Cardiac muscle cell (in vitro differentiated cells and primary cell): ENCODE measurements around the gene MT1X. TPM values are rescaled to one million over a fixed set of nuclear protein-coding genes. Genes with fewer than 3 reads are reported as not detected.

Experiments
- DNase-seq, 2 donors: peaks; one replicate each; pipeline versions ENCODE4 v3.0.0 to v3.0.0-alpha.2; 2010 to 2017; ENCODE audit warnings: low read depth in 1 of 2, low spot score in 1 of 2
- H3K27ac ChIP-seq: fragments of 200-600 bp; sonication (generic); 2 replicates; pipeline ENCODE4 v1.5.1; 2016
- H3K27me3 ChIP-seq: fragments of 200-600 bp; sonication (generic); 2 replicates; pipeline ENCODE4 v1.6.0; 2016; ENCODE audit warnings: control low read depth
- H3K36me3 ChIP-seq: fragments of 200-600 bp; sonication (generic); 2 replicates; pipeline ENCODE4 v1.5.1; 2016; ENCODE audit warnings: control low read depth
- H3K4me1 ChIP-seq: fragments of 200-600 bp; sonication (generic); 2 replicates; pipeline ENCODE4 v1.8.1; 2017; ENCODE audit warnings: low read depth, mild to moderate bottlenecking, mixed run types
- H3K4me3 ChIP-seq: fragments of 200-600 bp; sonication (generic); 2 replicates; pipeline ENCODE4 v1.5.1; 2016; ENCODE audit warnings: mild to moderate bottlenecking
- H3K9me3 ChIP-seq: fragments of 200-600 bp; sonication (generic); 2 replicates; pipeline ENCODE4 v1.5.1; 2017; ENCODE audit warnings: low read depth, mild to moderate bottlenecking, control low read depth
- CTCF ChIP-seq: IDR thresholded peaks from 2 replicates; pipeline ENCODE4 v1.5.1; 2012; ENCODE audit warnings: low read depth, mild to moderate bottlenecking, low read length
- polyA plus RNA-seq: library from polyadenylated mRNA; unstranded; fragments of >200 nt; fragmentation: Nextera tagmentation; extraction: Ambion mirVana; gene quantifications from 2 replicates; pipeline ENCODE4 v1.2.1, GENCODE V29; 2016
- total RNA-seq: library from RNA; depleted of rRNA; stranded (reverse); fragments of >200 nt; gene quantifications from 2 replicates; pipeline ENCODE4 v1.2.3, GENCODE V29; 2016

MT1X gene
- total and polyA plus RNA-seq, 2 experiments from 2014 or later: 5.7 to 11.1 TPM

DNA sequence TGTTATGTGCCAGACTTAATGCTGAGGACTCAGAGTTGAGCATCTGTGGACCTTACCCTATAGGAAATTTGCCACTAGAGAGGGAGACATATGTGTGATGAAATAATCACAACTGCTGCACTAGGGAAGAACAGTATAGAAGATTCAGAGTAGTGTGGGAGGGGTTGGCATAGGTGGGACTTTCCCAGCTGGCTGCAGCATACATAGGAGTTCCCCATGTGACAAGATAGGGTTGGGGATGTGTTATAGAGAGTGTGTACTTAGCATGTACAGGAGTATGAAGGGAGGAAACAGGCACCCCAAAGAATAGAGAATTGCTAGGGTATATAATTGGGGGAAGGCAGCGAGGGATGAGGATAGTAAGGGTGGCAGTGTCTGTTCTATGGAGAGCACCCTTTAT lies 50.6 kb downstream of the MT1X start:
- peaks cover 14% of the 10 kb centered on the region for H3K4me1 ChIP-seq
- no peak for TF ChIP-seq CTCF

More for the DNA sequence above, 50.6 kb downstream of the MT1X start:
- H3K27me3 ChIP-seq: no peaks in the 10 kb centered on the region
- no peak overlapping the region for H3K4me3 ChIP-seq
- no peak for DNase-seq
- H3K9me3 ChIP-seq: no peaks in the 10 kb centered on the region
- H3K36me3 ChIP-seq: no peaks in the 10 kb centered on the region
- no peak overlapping the region for H3K27ac ChIP-seq

Other genes with a start within 250 kb of the MT1X start
- 59.3 and 79.9 TPM in 2 replicates for gene NUDT21, start 231.1 kb upstream of the MT1X start, total RNA-seq
- gene NUDT21, start 231.1 kb upstream of the MT1X start, polyA plus RNA-seq: 47.4 and 68.7 TPM in 2 replicates
- 32.0 and 65.5 TPM in 2 replicates for gene OGFOD1, start 230.9 kb upstream of the MT1X start, total RNA-seq
- gene OGFOD1, start 230.9 kb upstream of the MT1X start, polyA plus RNA-seq: 49.4 and 54.9 TPM in 2 replicates
- 31.9 and 32.8 TPM in 2 replicates for gene BBS2, start 162.4 kb upstream of the MT1X start, total RNA-seq
- gene BBS2, start 162.4 kb upstream of the MT1X start, polyA plus RNA-seq: 50.4 and 64.7 TPM in 2 replicates
- not detected in 2 replicates for gene MT4, start 117.4 kb upstream of the MT1X start, total RNA-seq
- not detected in 2 replicates for gene MT4, start 117.4 kb upstream of the MT1X start, polyA plus RNA-seq
- not detected in 2 replicates for gene MT3, start 92.9 kb upstream of the MT1X start, total RNA-seq
- gene MT3, start 92.9 kb upstream of the MT1X start, polyA plus RNA-seq: 1.0 TPM in 1 of 2 replicates, not detected in the other
- 0.28 TPM in 1 of 2 replicates, not detected in the other for gene MT2A, start 73.9 kb upstream of the MT1X start, total RNA-seq
- gene MT2A, start 73.9 kb upstream of the MT1X start, polyA plus RNA-seq: 1.6 and 2.1 TPM in 2 replicates
- gene MT1E, start 56.7 kb upstream of the MT1X start, total RNA-seq: 3.6 and 9.1 TPM in 2 replicates
- 4.5 and 4.7 TPM in 2 replicates for gene MT1E, start 56.7 kb upstream of the MT1X start, polyA plus RNA-seq
- not detected in 2 replicates for gene MT1M, start 49.8 kb upstream of the MT1X start, total RNA-seq
- gene MT1M, start 49.8 kb upstream of the MT1X start, polyA plus RNA-seq: not detected in 2 replicates
- not detected in 2 replicates for gene MT1A, start 43.8 kb upstream of the MT1X start, total RNA-seq
- not detected in 2 replicates for gene MT1A, start 43.8 kb upstream of the MT1X start, polyA plus RNA-seq
- gene MT1B, start 30.6 kb upstream of the MT1X start, total RNA-seq: not detected in 2 replicates
- gene MT1B, start 30.6 kb upstream of the MT1X start, polyA plus RNA-seq: not detected in 2 replicates
- gene MT1F, start 24.5 kb upstream of the MT1X start, total RNA-seq: not detected in 2 replicates
- not detected in 2 replicates for gene MT1F, start 24.5 kb upstream of the MT1X start, polyA plus RNA-seq
- 3.7 TPM in 1 of 2 replicates, not detected in the other for gene MT1G, start 14.4 kb upstream of the MT1X start, total RNA-seq
- gene MT1G, start 14.4 kb upstream of the MT1X start, polyA plus RNA-seq: not detected in 2 replicates
- gene MT1H, start 12.7 kb upstream of the MT1X start, total RNA-seq: not detected in 2 replicates
- not detected in 2 replicates for gene MT1H, start 12.7 kb upstream of the MT1X start, polyA plus RNA-seq
- 110 and 115 TPM in 2 replicates for gene NUP93, start 47.7 kb downstream of the MT1X start, total RNA-seq
- 127 and 157 TPM in 2 replicates for gene NUP93, start 47.7 kb downstream of the MT1X start, polyA plus RNA-seq
- gene SLC12A3, start 182.7 kb downstream of the MT1X start, total RNA-seq: not detected in 2 replicates
- not detected in 2 replicates for gene SLC12A3, start 182.7 kb downstream of the MT1X start, polyA plus RNA-seq
- 40.5 and 109 TPM in 2 replicates for gene HERPUD1, start 249.7 kb downstream of the MT1X start, total RNA-seq
- 78.9 and 116 TPM in 2 replicates for gene HERPUD1, start 249.7 kb downstream of the MT1X start, polyA plus RNA-seq